ENCODE measurements around the gene DBI.

Gene DBI

GRCh38 chr2:119376810-119377209 lies 10.0 kb downstream of the DBI start:
- Mint-ChIP-seq H3K4me3 (no peak overlapping the region), H3K4me1 (peaks cover 14% of the 10 kb centered on the region), H3K27ac (no peak overlapping the region), H3K36me3 (ENCODE audit: low read depth) (peaks cover 37% of the 10 kb centered on the region), H3K27me3 (ENCODE audit: low read depth, poor library complexity) (peaks cover 6% of the 10 kb centered on the region), H3K9me3 (peaks cover 18% of the 10 kb centered on the region)
- TF ChIP-seq CTCF (IDR thresholded peaks at IDR 0.05), result no peak
- no peak for DNase-seq

- Mint-ChIP-seq H3K4me3 (no peak overlapping the region), H3K36me3 (ENCODE audit: low read depth) (peaks cover 30% of the 10 kb centered on the region), H3K4me1 (peaks cover 14% of the 10 kb centered on the region), H3K27me3 (ENCODE audit: low read depth, poor library complexity) (peaks cover 6% of the 10 kb centered on the region), H3K27ac (no peak overlapping the region), H3K9me3 (peaks cover 18% of the 10 kb centered on the region)
- DNase-seq, result no peak
- TF ChIP-seq CTCF (IDR thresholded peaks at IDR 0.05), result no peak
These were observed 10.7 kb downstream of the DBI start for GRCh38 chr2:119377294-119377992.

- H3K36me3 Mint-ChIP-seq (ENCODE audit: low read depth), result peaks cover 25% of the 10 kb centered on the region
- H3K27me3 Mint-ChIP-seq (ENCODE audit: low read depth, poor library complexity), result peaks cover 6% of the 10 kb centered on the region
- no peak overlapping the region for H3K27ac Mint-ChIP-seq
- no peak for TF ChIP-seq CTCF (IDR thresholded peaks at IDR 0.05)
- DNase-seq, result no peak
- no peak overlapping the region for H3K4me3 Mint-ChIP-seq
- H3K4me1 Mint-ChIP-seq, result peaks cover 14% of the 10 kb centered on the region
- peaks cover 18% of the 10 kb centered on the region for H3K9me3 Mint-ChIP-seq
These were observed 11.2 kb downstream of the DBI start for GRCh38 chr2:119377993-119378345.

- no peak overlapping the region for H3K27ac Mint-ChIP-seq
- H3K4me1 Mint-ChIP-seq, result peaks cover 14% of the 10 kb centered on the region
- no peak for DNase-seq
- peaks cover 19% of the 10 kb centered on the region for H3K36me3 Mint-ChIP-seq (ENCODE audit: low read depth)
- H3K4me3 Mint-ChIP-seq, result no peak overlapping the region
- peaks cover 5% of the 10 kb centered on the region for H3K27me3 Mint-ChIP-seq (ENCODE audit: low read depth, poor library complexity)
- no peak for TF ChIP-seq CTCF (IDR thresholded peaks at IDR 0.05)
- H3K9me3 Mint-ChIP-seq, result peaks cover 16% of the 10 kb centered on the region
These were observed 11.8 kb downstream of the DBI start for GRCh38 chr2:119378566-119378965.

- no peak for TF ChIP-seq CTCF (IDR thresholded peaks at IDR 0.05)
- Mint-ChIP-seq H3K4me3 (no peak overlapping the region), H3K27me3 (ENCODE audit: low read depth, poor library complexity) (peaks cover 4% of the 10 kb centered on the region), H3K9me3 (peaks cover 3% of the 10 kb centered on the region), H3K4me1 (peaks cover 7% of the 10 kb centered on the region), H3K36me3 (ENCODE audit: low read depth) (no peaks in the 10 kb centered on the region), H3K27ac (no peak overlapping the region)
- DNase-seq, result no peak
These were observed 16.8 kb downstream of the DBI start for GRCh38 chr2:119383410-119384140.

- DNase-seq, result no peak
- H3K4me1 Mint-ChIP-seq, result peaks cover 21% of the 10 kb centered on the region
- H3K36me3 Mint-ChIP-seq (ENCODE audit: low read depth), result no peaks in the 10 kb centered on the region
- H3K27ac Mint-ChIP-seq, result no peak overlapping the region
- no peak overlapping the region for H3K4me3 Mint-ChIP-seq
- H3K9me3 Mint-ChIP-seq, result peaks cover 3% of the 10 kb centered on the region
- H3K27me3 Mint-ChIP-seq (ENCODE audit: low read depth, poor library complexity), result peaks cover 4% of the 10 kb centered on the region
- no peak for TF ChIP-seq CTCF (IDR thresholded peaks at IDR 0.05)
These were observed 18.2 kb downstream of the DBI start for GRCh38 chr2:119384971-119385370.

All from nephron progenitor cell (in vitro differentiated cells).